Activated T-helper 17 cell treated with anti-CD3 and anti-CD28 coated beads, Interleukin-2, amount 50 U/mL, for 72 hours (primary cell): ENCODE data around the gene SAMD1. TPM values are rescaled to one million over a fixed set of nuclear protein-coding genes. Genes with fewer than 3 reads are reported as not detected.

Experiments used
- ATAC-seq: fragments of 150-1000 bp; cut with Tn5 transposase; replicated peaks from 2 replicates; pipeline ENCODE4 v1.10.0; 2021; ENCODE audit warnings: mild to moderate bottlenecking, moderate library complexity
- H3K27ac Mint-ChIP-seq: one replicate; pipeline ENCODE4 v1.8.0; 2022; ENCODE audit warnings: mixed read lengths
- H3K27me3 Mint-ChIP-seq: one replicate; pipeline ENCODE4 v1.8.0; 2022; ENCODE audit warnings: mixed read lengths
- H3K36me3 Mint-ChIP-seq: one replicate; pipeline ENCODE4 v1.8.0; 2022; ENCODE audit warnings: low read depth, mild to moderate bottlenecking, mixed read lengths
- H3K4me1 Mint-ChIP-seq: one replicate; pipeline ENCODE4 v1.8.0; 2022; ENCODE audit warnings: mixed read lengths
- H3K4me3 Mint-ChIP-seq: one replicate; pipeline ENCODE4 v1.8.0; 2022; ENCODE audit warnings: mild to moderate bottlenecking, mixed read lengths
- H3K9me3 Mint-ChIP-seq: one replicate; pipeline ENCODE4 v1.8.0; 2022; ENCODE audit warnings: mixed read lengths
- total RNA-seq, 2 donors: library from RNA; stranded (reverse); gene quantifications; one replicate each; pipeline ENCODE4 v1.2.3, GENCODE V29; 2022

Gene SAMD1
- total RNA-seq, 2 donors from 2014 or later = 62.1 to 77.5 TPM

DNA sequence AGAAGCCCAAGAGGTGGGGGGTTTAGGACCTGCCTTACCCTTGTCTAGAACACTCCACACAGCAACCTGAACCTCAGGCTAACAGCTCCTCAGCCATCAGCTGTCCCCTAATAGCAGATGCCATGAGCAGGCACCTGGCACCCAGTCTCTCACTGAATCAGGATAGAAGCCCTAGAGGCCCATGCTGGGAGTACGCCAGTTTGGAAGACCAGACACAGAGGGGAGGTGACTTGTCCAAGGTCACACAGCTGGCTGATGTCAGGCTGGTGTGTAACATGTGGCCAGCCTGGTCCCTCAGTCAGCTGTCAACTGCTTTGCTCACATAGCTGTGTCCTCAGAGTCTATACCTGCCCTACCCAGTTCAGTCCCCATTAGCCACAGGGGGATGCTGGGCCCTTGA, 12.8 kb upstream of the SAMD1 start:
- no peak overlapping the region for H3K4me3 Mint-ChIP-seq
- ATAC-seq = no peak
- H3K9me3 Mint-ChIP-seq = no peaks in the 10 kb centered on the region
- no peak overlapping the region for H3K27ac Mint-ChIP-seq
- peaks cover 18% of the 10 kb centered on the region for H3K36me3 Mint-ChIP-seq
- H3K27me3 Mint-ChIP-seq = no peaks in the 10 kb centered on the region
- H3K4me1 Mint-ChIP-seq = no peaks in the 10 kb centered on the region

DNA sequence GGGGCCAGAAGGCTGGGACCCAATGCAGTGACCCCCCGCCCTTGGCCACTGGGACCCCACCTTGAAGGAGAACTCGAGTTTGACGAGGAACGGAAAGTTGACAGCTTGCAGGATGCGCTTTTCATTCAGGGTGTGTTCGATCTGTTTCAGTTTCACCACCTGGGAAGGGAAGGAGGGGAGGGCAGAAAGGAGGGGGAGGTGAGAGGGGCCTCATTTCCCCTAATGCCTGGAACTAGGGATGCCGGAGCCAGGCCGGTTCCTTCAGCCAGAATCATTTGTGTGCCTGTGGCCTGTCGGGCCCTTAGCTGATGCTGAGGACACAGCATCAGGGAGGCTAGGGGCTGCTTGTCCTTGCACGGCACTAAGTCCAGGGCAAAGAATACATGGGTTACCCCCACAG, 12.2 kb upstream of the SAMD1 start:
- ATAC-seq = no peak
- peaks cover 19% of the 10 kb centered on the region for H3K36me3 Mint-ChIP-seq

DNA sequence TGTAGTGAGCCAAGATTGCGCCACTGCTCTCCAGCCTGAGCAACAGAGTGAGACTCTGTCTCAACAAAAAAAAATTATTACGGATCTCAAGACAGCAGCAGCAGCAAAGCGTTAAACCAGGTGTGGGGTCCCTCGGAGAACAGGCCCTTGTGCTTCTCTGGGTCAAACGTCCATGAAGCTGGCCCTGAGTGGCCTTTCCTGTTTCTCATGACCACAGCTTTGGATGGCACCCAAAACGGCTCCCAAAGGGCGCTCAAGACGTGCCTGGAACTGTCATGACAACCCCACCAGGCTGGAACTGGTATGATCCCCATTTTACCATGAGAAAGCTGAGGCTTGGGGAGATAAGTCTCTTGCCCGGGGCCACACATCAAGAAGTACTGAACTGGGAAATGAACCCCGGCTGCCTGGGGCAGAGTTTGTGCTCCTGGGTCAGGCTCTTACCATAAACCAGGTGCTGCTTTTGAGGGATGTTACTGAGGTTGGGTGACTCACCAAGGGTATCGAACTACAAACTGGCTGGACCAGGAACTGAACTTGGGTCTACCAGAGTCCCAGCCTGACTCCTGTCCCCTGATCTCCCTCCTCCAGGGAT, 11.6 kb upstream of the SAMD1 start:
- H3K4me1 Mint-ChIP-seq = no peaks in the 10 kb centered on the region

More for the DNA sequence above, 12.2 kb upstream of the SAMD1 start:
- Mint-ChIP-seq H3K9me3 (no peaks in the 10 kb centered on the region), H3K4me1 (no peaks in the 10 kb centered on the region), H3K27me3 (no peaks in the 10 kb centered on the region), H3K4me3 (no peak overlapping the region), H3K27ac (no peak overlapping the region)

DNA sequence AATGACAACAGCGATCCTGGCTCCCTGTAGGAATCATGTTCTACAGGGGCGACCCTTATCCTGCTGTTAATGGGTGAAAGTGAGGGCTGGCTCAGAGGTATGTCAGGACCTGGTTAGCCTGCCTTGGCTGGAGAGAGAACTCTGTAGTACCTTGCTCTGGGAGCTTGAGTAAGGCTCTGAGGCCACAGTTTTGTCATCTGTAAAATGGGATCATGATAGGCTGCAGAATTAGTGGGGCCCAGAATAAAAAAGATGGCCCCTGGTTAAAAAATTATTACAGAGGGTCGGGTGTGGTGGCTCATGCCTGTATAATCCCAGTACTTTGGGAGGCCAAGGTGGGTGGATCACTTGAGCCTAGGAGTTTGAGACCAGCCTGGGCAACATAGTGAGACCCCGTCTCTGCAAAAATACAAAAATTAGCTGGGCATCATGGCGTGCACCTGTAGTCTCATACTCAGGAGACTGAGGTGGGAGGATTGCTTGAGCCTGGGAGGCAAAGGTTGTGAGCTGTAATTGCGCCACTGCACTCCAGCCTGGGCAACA, 10.5 kb upstream of the SAMD1 start:
- Mint-ChIP-seq H3K4me1 (no peaks in the 10 kb centered on the region), H3K9me3 (no peaks in the 10 kb centered on the region), H3K27me3 (no peaks in the 10 kb centered on the region), H3K36me3 (peaks cover 31% of the 10 kb centered on the region), H3K27ac (no peak overlapping the region), H3K4me3 (no peak overlapping the region)
- no peak for ATAC-seq

More for the DNA sequence above, 11.6 kb upstream of the SAMD1 start:
- no peak for ATAC-seq
- Mint-ChIP-seq H3K9me3 (no peaks in the 10 kb centered on the region), H3K27ac (no peak overlapping the region), H3K36me3 (peaks cover 23% of the 10 kb centered on the region), H3K27me3 (no peaks in the 10 kb centered on the region), H3K4me3 (no peak overlapping the region)

DNA sequence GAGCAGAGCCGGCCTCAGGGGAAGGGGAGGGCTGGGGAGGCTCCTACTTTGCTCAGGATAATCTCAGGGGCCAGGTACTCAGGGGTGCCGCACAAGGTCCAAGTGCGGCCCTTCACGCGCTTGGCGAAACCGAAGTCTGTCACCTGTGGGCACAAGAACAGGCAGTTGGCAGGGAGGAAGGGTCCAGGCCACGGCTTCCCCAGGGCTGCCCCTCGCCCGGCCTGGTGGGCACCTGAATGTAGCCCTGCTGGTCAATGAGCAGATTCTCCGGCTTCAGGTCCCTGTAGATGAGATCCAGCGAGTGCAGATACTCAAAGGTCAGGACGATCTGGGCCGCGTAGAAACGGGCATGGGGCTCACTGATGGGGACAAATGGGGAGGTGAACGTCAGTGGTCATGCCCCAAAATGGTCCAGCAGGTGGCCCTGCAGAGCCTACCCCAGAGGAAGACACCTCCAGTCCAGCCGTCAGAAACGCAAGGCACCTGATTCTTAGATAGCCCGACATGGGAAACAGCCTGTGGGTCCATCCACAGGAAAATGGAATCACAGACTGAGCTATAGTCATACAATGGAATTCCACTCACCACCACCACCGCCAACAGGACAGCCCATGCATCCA, 7.1 kb upstream of the SAMD1 start:
- no peak for ATAC-seq
- no peak overlapping the region for H3K4me3 Mint-ChIP-seq
- H3K27me3 Mint-ChIP-seq = no peaks in the 10 kb centered on the region
- H3K4me1 Mint-ChIP-seq = peaks cover 4% of the 10 kb centered on the region
- peaks cover 25% of the 10 kb centered on the region for H3K36me3 Mint-ChIP-seq
- H3K9me3 Mint-ChIP-seq = no peaks in the 10 kb centered on the region
- no peak overlapping the region for H3K27ac Mint-ChIP-seq

DNA sequence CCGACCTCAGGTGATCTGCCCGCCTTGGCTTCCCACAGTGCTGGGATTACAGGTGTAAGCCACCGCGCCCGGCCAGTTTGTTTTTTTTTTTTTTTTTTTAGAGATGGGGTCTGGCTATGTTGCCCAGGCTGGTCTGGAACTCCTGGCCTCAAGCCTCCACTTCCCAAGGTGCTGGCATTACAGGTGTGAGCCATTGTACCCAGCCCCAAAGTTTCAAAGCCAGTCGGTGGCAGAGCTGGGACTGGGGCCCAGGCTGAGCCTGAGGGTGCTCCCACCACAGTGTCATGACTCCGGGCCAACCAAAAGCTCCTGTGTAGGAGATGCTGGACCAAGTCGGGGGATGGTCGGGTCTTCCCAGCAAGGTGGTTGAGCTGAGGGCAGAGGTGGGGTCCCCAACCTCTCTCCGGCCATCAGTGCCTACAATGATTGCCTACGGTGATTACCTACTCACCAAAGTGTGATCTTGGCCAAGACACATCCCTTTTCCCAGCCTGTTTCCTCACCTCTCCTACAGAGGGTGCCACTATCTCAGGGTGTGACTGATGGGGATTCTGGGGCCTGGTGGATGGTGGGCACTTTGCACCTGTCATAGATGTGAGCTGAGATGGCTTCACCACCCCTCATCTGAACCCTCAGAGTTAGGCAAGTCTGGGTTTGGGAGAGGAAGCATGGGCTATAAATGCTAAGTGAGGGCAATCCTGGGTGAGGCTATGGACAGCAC, 5.9 kb upstream of the SAMD1 start:
- H3K4me1 Mint-ChIP-seq = peaks cover 10% of the 10 kb centered on the region
- no peaks in the 10 kb centered on the region for H3K27me3 Mint-ChIP-seq
- H3K4me3 Mint-ChIP-seq = no peak overlapping the region
- H3K36me3 Mint-ChIP-seq = peaks cover 27% of the 10 kb centered on the region
- no peak for ATAC-seq
- H3K27ac Mint-ChIP-seq = no peak overlapping the region
- H3K9me3 Mint-ChIP-seq = no peaks in the 10 kb centered on the region

DNA sequence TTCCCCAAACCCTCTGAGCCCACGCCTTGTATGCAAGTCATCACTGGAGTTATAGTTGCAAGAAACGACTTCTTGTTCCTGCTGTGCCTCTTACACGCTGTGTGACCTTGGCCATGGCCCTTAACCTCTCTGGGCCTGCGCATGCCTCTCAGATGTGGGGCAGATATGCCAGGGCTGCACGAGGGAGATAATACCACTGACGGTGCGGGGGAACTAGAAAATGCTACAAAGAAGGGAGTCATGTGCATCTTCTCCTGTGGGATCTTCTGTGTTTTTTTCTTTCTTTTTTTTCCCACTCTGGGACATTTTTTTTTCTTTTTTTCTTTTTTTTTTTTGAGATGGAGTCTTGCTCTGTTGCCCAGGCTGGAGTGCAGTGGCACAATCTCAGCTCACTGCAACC, 4.3 kb upstream of the SAMD1 start:
- no peaks in the 10 kb centered on the region for H3K9me3 Mint-ChIP-seq
- H3K36me3 Mint-ChIP-seq = peaks cover 23% of the 10 kb centered on the region
- H3K27me3 Mint-ChIP-seq = no peaks in the 10 kb centered on the region
- H3K4me3 Mint-ChIP-seq = no peak overlapping the region
- ATAC-seq = no peak
- no peak overlapping the region for H3K27ac Mint-ChIP-seq
- peaks cover 11% of the 10 kb centered on the region for H3K4me1 Mint-ChIP-seq

DNA sequence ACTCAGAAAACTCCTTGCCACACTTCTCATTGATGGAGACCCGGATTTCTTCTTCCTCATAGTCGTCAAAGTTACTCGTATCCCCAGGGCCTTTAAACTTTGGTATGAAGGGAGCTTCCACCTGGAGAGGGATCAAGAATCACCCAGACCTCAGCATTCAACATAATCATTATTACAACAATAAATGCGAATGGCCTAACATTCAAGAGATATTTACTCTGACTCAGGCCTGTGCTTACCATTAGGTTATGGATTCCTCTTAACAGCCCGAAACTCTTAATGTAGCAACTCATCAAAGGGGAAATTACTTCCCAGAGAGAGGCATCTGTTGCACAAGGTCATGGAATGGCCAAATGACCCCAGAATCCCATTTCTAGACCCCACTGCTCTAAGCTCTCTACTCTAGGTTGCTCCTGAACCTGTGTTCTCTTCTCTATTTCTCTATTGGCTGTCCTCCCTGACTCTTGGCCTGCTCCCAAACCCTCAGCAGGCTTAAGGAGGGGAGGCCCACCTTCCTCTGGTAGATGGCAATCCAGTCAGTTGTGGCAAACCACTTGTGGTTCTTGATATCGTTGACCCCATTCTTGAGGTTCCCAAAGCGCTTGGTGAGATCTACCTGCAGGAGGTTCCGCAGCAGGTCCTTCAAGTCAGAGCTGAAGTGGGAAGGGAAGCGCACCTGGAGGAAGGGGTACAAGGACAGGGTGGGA, 2.7 kb upstream of the SAMD1 start:
- Mint-ChIP-seq H3K4me3 (peak overlapping the region; percentile 27), H3K27me3 (no peaks in the 10 kb centered on the region), H3K4me1 (peaks cover 17% of the 10 kb centered on the region), H3K27ac (no peak overlapping the region), H3K36me3 (peaks cover 35% of the 10 kb centered on the region), H3K9me3 (no peaks in the 10 kb centered on the region)
- ATAC-seq = no peak

DNA sequence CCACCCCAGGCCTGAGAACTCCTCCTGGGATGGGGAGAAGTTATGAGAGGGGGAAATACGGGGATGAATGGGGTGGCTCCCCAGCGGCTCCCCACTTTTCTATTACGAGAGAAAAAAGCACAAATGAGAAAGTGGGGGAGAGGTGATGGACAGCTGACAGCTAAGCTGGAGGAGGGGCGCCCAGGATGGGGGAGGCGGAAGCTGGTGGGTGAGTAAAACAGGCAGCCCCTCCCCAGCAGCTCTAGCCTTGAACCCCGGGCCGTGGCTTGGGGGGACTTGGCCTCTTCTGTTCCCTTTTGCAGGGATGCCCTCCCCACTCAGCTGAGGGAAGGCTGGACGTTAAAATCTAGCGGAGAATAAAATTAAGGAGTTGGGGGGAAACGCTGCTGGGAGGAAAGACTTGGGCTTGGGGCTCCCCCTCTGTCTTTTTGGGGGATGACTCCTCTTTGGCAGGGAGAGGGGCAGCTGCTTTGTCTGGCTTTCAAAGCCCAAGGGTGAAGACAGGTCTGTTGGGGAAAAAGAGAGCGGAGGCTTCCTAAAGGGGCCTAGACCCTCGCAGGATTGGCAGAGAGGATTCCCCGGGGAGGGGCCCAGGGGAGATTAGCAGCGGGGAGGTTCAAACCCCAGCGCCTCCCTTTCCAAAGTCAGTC, 1.4 kb upstream of the SAMD1 start:
- Mint-ChIP-seq H3K9me3 (no peaks in the 10 kb centered on the region), H3K36me3 (peaks cover 35% of the 10 kb centered on the region), H3K4me3 (peak overlapping the region; percentile 91), H3K4me1 (peaks cover 17% of the 10 kb centered on the region), H3K27me3 (no peaks in the 10 kb centered on the region), H3K27ac (peak overlapping the region; percentile 93)
- no peak for ATAC-seq

DNA sequence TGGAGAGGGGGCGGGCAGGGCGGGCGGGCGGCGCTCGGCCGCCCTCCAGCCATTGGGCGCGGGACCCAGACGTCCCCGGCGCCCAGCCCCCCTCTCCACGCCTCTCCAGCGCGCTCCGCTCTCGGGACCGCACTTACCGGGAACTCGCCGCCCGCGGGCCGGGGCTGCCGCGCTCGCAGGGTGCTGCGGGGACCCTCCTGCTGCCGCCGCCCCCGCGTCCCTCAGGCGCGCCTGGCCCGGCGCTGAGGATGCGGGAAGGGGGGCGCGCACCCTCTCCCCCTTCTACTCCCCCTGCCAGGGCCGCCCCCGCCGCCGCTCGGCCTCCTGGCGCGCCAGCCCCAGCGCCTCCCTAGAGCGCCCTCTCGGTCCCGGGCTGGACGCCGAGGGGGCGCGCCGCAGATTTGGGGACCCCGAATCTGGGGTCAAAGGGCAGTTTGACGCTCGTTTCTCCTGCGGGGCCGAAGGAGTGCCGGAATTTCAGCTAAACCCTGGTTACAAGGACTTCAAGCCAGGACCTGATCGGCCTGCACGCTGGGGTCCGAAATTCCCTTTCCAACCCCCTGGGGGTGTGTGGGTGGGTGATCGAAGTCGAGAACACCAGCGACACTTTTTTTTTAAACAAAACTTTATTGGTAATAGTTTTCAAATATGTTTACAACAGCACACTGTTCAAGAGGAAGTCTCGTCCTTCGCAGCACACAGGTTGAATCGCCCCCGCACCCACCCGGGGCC, 696 bp upstream of the SAMD1 start:
- ATAC-seq = peak; percentile 81
- peaks cover 36% of the 10 kb centered on the region for H3K36me3 Mint-ChIP-seq
- peak overlapping the region; percentile 91 for H3K4me3 Mint-ChIP-seq
- peak overlapping the region; percentile 93 for H3K27ac Mint-ChIP-seq
- H3K9me3 Mint-ChIP-seq = no peaks in the 10 kb centered on the region
- H3K4me1 Mint-ChIP-seq = peaks cover 17% of the 10 kb centered on the region
- H3K27me3 Mint-ChIP-seq = no peaks in the 10 kb centered on the region

DNA sequence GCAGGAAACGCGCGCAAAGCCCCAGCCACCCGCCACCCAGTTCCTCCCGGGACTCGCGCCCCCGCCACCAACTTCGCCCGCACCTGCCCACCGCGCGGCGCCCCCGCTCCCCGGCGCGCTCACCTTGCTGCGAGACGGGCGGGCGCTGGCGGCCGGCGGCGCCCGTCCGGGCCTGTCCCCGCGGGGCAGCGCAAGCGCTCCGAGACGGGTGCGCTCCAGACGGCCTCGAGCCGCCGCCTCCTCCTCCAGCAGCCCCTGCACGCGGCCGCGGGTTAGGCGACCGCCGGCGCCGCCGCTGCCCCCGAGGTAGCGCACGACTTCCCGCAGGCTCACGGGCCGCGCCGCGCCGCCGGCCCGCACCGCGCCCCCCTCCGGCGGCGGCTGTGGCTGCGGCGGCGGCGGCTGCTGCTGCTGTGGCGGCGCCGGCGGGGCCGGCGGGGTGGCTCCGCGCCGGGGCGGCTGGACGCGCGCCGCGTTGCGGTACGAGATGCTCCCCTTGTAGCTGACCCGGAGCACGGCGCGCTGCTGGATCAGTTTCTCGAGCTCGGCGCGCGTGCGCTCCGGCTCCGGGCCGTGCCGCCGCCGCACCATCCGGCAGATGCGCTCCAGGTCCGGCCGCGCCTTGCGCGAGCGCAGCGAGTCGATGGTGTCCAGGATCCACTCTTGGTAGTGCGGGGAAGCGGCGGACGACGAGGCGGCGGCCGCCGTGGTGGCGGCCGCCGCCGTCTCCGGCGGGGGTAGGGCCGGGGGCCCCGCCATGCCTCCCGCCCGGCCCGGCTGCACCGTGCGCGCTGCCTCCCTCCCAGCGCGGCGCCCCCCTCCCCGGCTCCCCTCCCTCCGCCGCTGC, 666 bp downstream of the SAMD1 start:
- H3K36me3 Mint-ChIP-seq = peaks cover 36% of the 10 kb centered on the region
- no peaks in the 10 kb centered on the region for H3K27me3 Mint-ChIP-seq
- peak overlapping the region; percentile 36 for H3K27ac Mint-ChIP-seq
- peaks cover 20% of the 10 kb centered on the region for H3K4me1 Mint-ChIP-seq
- peak overlapping the region; percentile 59 for H3K4me3 Mint-ChIP-seq
- peak; percentile 24 for ATAC-seq
- no peaks in the 10 kb centered on the region for H3K9me3 Mint-ChIP-seq

DNA sequence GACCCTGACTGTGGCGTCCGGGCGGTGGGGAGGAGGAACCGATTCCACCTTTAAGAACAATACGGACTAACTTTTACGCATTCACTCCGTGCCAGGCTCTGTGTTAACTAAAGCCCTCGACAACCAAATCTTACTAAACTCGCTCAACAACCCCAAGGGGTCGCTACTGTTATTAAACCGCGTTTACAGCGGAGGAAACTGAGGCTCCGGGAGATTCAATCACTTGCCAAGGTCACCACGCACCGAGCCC, 1.2 kb downstream of the SAMD1 start:
- peaks cover 16% of the 10 kb centered on the region for H3K4me1 Mint-ChIP-seq
- H3K9me3 Mint-ChIP-seq = no peaks in the 10 kb centered on the region
- H3K27me3 Mint-ChIP-seq = no peaks in the 10 kb centered on the region
- peak overlapping the region; percentile 36 for H3K27ac Mint-ChIP-seq
- peaks cover 36% of the 10 kb centered on the region for H3K36me3 Mint-ChIP-seq
- ATAC-seq = no peak
- H3K4me3 Mint-ChIP-seq = peak overlapping the region; percentile 59
